ENCODE measurements around the gene CTNNA3.

The CTNNA3 gene

GRCh38 chr10:66931340-66931948 is 764.6 kb downstream of the CTNNA3 start:
- DNase-seq (ENCODE audit: low read depth) = peak; percentile 80

DNA sequence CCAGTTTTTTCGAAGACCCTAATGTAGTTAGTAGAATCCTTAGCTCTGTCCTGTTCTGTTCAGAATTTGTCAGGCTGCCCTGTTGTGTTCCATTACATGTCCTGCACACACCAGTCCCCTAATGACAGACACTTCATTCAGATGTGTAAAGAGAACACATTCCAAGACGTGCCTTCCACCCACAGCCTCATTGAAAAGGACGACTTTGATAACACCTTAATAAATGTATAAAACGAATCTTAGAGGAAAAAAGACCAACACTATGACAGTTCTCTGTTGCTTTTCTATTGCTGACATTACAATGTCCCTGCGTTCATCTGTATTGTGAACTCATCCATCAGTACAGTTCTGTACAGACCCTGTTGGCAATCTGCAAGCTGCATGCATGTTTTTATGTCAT is 766.6 kb downstream of the CTNNA3 start:
- DNase-seq (ENCODE audit: low read depth) = no peak

DNA sequence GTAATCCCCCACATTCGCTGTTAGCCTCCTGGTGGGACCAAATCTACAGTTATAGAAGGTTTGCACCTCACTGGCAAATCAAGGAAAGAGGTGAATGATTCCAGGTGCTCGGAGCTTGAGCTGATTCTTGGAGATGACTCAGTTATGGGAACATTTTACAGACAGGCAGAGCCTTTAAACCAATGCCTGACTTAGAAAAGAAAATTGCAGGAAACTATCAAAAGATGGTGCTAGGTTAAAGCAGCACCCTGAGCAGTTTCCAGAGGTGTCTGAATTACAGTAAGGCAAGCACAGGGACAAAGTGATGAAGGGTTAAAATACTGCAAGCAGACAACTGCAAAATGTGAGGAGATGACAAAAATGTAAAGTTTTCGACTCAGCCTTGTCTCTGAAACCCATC is 767.2 kb downstream of the CTNNA3 start:
- DNase-seq (ENCODE audit: low read depth) = no peak

GRCh38 chr10:66927971-66928770 is 767.8 kb downstream of the CTNNA3 start:
- peak; percentile 20 for DNase-seq (ENCODE audit: low read depth)

DNA sequence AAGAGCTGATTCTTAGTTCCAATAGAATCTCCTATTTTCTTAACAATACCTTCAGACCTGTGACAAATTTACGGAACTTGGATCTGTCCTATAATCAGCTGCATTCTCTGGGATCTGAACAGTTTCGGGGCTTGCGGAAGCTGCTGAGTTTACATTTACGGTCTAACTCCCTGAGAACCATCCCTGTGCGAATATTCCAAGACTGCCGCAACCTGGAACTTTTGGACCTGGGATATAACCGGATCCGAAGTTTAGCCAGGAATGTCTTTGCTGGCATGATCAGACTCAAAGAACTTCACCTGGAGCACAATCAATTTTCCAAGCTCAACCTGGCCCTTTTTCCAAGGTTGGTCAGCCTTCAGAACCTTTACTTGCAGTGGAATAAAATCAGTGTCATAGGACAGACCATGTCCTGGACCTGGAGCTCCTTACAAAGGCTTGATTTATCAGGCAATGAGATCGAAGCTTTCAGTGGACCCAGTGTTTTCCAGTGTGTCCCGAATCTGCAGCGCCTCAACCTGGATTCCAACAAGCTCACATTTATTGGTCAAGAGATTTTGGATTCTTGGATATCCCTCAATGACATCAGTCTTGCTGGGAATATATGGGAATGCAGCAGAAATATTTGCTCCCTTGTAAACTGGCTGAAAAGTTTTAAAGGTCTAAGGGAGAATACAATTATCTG is 768.6 kb downstream of the CTNNA3 start:
- no peak for DNase-seq (ENCODE audit: low read depth)

- DNase-seq (ENCODE audit: low read depth) = no peak
These were observed 769.2 kb downstream of the CTNNA3 start for GRCh38 chr10:66926841-66927240.

DNA sequence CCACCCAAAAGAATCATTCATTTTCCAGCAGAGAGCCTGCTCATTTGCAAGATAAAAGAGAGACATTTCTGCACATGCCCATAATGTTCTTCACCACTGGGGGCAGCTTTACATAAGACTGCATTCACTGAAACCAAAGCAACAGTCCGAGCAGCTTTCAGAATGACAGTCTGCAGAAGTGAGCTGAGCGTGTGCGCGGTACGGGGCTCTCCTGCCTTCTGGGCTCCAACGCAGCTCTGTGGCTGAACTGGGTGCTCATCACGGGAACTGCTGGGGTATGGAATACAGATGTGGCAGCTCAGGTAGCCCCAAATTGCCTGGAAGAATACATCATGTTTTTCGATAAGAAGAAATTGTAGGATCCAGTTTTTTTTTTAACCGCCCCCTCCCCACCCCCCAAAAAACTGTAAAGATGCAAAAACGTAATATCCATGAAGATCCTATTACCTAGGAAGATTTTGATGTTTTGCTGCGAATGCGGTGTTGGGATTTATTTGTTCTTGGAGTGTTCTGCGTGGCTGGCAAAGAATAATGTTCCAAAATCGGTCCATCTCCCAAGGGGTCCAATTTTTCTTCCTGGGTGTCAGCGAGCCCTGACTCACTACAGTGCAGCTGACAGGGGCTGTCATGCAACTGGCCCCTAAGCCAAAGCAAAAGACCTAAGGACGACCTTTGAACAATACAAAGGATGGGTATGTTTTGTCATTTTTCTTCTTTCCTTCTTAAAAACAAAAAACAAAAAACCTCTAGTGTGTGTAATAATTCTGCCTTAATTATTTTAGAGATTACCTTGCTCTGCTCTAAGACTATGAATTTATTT is 769.9 kb downstream of the CTNNA3 start, which contains the start of gene LRRTM3:
Gene LRRTM3 (plus strand): TSS at position 141 of the 820 bp plus-strand sequence.
- peak; percentile 87 for DNase-seq (ENCODE audit: low read depth)

GRCh38 chr10:66925373-66925772 is 770.6 kb downstream of the CTNNA3 start:
- no peak for DNase-seq (ENCODE audit: low read depth)

GRCh38 chr10:66924674-66925345 is 771.2 kb downstream of the CTNNA3 start:
- DNase-seq (ENCODE audit: low read depth) = peak; percentile 56

DNA sequence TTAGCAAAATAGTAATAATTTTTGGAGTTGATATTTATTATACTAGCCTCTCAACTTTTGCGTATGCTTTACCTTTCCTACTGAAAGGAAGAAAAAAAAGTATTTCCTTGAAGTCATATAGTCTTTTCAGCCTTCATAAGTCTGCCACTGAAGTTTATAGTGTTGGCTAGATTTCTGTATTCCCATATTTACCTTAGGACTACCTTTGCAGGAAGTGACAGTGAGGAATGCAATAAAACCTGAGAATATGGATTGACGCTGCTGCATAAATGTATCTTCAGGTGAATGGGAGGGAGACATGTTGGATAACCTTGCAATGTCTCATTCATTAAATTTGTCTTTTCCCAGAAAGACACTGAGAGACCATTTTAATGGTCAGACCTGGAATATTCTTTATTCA is 776.7 kb downstream of the CTNNA3 start:
- no peak for DNase-seq (ENCODE audit: low read depth)

- no peak for DNase-seq (ENCODE audit: low read depth)
These were observed 778.9 kb downstream of the CTNNA3 start for GRCh38 chr10:66917104-66917503.

- no peak for DNase-seq (ENCODE audit: low read depth)
These were observed 780.0 kb downstream of the CTNNA3 start for GRCh38 chr10:66916030-66916429.

DNA sequence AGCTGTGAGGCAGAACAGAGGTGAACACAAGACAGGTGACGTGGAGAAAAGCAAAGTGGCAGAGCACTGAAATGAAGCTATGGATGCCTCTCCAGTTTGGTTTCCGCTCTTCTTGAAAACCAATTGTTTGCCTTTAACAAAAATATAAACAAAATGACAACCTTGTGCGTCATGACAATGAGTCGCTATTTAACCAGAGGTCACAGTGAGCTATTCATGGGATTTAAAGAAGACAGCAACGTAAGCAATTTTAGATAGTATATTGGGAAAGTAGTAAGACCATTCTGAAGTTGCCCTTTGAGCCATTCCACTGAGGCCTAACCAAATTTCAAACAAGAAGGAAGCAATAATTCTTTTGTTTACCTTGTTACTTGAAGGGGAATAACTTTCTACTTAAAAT is 785.3 kb downstream of the CTNNA3 start:
- DNase-seq (ENCODE audit: low read depth) = no peak

GRCh38 chr10:66892871-66893270 is 803.1 kb downstream of the CTNNA3 start:
- DNase-seq (ENCODE audit: low read depth) = no peak

GRCh38 chr10:66888237-66888636 is 807.8 kb downstream of the CTNNA3 start:
- no peak for DNase-seq (ENCODE audit: low read depth)

DNA sequence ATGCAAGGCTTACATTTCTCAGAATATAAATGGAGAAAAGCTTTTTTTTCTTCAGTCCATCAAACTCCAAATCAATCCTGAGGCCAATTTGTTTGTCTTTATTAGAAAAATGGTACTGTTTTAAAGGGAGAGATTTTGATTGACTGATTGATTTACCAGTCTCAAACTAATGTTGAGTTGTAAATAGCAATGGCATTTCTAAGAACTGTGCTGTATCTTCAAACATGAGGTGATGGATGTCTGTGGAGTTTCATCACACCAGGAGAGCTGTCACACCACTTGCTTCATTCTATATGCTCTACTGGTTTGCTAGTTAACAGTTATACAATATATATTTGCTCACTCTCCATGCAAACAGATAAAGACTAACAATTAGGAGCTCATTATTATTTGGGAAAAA is 809.1 kb downstream of the CTNNA3 start:
- DNase-seq (ENCODE audit: low read depth) = no peak

DNA sequence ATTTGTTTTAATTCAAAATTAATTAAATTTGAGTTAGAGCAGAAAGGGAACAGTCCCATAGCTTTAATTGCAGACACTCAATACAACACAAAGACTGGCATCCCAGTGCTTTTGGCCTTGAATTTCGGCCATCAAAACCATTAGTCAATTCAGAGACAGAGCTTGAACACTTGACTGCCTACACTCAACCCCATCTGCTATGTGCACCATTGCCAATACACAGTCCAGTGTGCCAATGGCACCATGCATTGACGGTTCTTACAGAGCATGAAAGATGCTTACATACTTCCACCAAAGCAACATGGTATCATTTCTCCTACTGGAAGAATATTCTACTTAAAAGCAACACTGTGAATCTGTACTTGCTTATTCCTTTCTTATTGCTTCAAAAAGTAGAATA is 813.7 kb downstream of the CTNNA3 start:
- no peak for DNase-seq (ENCODE audit: low read depth)

DNA sequence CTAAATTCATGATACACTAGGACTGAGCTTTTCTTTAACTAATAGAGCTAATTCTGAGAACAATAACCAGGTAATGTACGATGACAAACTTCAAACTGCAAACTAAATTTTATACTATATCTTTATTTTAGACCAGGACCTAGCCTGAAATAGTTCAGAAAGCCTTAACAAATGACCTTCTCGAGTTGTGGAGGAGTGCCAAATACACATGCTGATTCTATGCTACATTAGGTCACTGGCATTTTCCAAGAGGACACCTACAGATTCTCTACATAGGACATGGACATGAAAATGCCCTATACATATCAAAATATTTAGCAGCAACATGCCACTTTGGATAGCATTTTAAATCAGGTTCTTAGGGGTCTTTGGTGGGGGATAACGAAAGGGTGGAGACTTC is 814.2 kb downstream of the CTNNA3 start:
- no peak for DNase-seq (ENCODE audit: low read depth)

DNA sequence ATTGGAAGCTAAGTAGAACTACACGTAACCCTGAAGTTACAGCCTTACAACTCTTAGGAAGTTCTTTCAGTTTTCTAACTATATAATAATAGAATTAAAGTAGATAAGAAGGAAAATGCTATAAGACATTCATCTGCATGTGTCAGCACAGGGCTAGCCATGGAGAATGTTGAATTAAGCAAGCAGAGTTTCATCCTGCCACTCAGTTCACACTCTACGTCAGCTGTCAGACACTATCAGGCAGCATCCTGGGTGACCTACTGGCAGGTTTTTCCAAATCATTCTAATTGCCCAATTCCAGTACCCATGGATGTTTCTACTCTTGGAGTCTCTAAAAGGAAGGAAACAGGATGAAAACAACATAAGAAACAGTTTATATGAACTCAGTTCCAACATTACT is 815.2 kb downstream of the CTNNA3 start:
- no peak for DNase-seq (ENCODE audit: low read depth)

DNA sequence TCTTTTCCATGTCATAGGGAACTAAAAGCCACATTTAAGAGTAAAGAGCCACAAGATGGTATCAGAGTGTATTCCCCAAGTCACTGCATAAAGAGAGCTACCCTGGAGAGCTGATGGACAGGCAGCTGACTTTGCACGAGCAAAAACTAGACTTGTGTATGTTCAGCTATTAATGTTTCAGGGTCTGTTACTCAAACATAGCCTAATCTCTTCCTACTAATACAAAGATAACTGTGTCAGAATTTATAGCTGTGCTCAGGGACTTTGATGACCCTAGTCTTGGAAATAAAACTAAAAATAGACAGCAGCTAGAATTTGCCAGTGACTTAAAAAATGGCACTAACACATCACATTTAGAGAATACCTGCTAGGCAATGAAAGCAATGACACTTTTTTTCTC is 815.7 kb downstream of the CTNNA3 start:
- no peak for DNase-seq (ENCODE audit: low read depth)

DNA sequence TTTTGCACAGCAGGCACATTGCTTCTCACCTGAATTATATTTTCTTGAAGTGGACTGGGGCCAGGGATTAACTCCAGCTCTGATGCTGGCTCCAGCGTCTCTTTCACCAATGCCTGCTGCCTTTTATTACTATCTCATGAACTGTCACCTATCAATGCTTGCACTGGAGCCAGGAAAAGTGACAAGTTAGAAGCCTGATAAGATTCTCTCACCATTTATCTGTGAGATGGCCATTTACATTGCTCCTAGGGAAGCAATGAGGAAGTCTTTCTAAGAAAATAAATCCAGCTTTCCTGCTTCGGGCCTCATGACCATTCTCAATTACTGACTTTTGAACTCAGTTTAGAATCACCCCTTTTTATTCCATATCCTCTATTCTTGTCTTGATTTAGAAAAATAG is 818.6 kb downstream of the CTNNA3 start:
- no peak for DNase-seq (ENCODE audit: low read depth)

GRCh38 chr10:66869635-66870034 is 826.4 kb downstream of the CTNNA3 start:
- no peak for DNase-seq (ENCODE audit: low read depth)

Measured in iris pigment epithelial cell (primary cell).